DOHH2 (cell line): Measurements from ENCODE around the gene RASIP1.
"Not testable (repeated sequence)": the region's sequence is repeated elsewhere in the genome, so short reads cannot be mapped to it uniquely, and the experiment has no call there.

Experiments used
- H3F3A ChIP-seq: fragments of 200-600 bp; sonication (generic), shearing (Covaris generic); 2 replicates; pipeline ENCODE4 v1.6.0; 2016; ENCODE audit warnings: antibody characterized with exemption, mild to moderate bottlenecking; ENCODE audit not compliant: control insufficient read depth, insufficient read depth
- H3K27ac ChIP-seq: fragments of 200-600 bp; sonication (generic); 2 replicates; pipeline ENCODE4 v1.5.1; 2014; ENCODE audit warnings: low read depth, mild to moderate bottlenecking, low read length, moderate library complexity
- H3K27me3 ChIP-seq: fragments of 200-600 bp; sonication (generic); 2 replicates; pipeline ENCODE4 v1.6.1; 2014; ENCODE audit warnings: mild to moderate bottlenecking, low read length, mixed read lengths; ENCODE audit not compliant: control insufficient read depth
- H3K36me3 ChIP-seq: fragments of 200-600 bp; sonication (generic); 2 replicates; pipeline ENCODE4 v1.6.1; 2014; ENCODE audit warnings: mild to moderate bottlenecking, low read length, moderate library complexity, mixed read lengths; ENCODE audit not compliant: control insufficient read depth
- H3K4me1 ChIP-seq: fragments of 200-600 bp; sonication (generic); 2 replicates; pipeline ENCODE4 v1.6.1; 2014; ENCODE audit warnings: mild to moderate bottlenecking, low read length, mixed read lengths; ENCODE audit not compliant: control insufficient read depth
- H3K4me2 ChIP-seq: fragments of 200-600 bp; sonication (generic); 2 replicates; pipeline ENCODE4 v1.6.0; 2014; ENCODE audit warnings: mild to moderate bottlenecking, low read length, moderate library complexity
- H3K4me3 ChIP-seq: fragments of 200-600 bp; sonication (generic); 2 replicates; pipeline ENCODE4 v1.5.1; 2014; ENCODE audit warnings: mild to moderate bottlenecking, low read length, mixed read lengths
- H3K79me2 ChIP-seq: fragments of 200-600 bp; sonication (generic); 2 replicates; pipeline ENCODE4 v1.6.1; 2014; ENCODE audit warnings: mild to moderate bottlenecking, low read length, mixed read lengths; ENCODE audit not compliant: control insufficient read depth
- H3K9me2 ChIP-seq: fragments of 200-600 bp; sonication (generic); replicated peaks from 2 replicates; pipeline ENCODE4 v1.6.1; 2014; ENCODE audit warnings: mild to moderate bottlenecking, low read length, mixed read lengths; ENCODE audit not compliant: control insufficient read depth
- H3K9me3 ChIP-seq: fragments of 200-600 bp; sonication (generic); 2 replicates; pipeline ENCODE4 v1.6.1; 2014; ENCODE audit warnings: antibody characterized with exemption, low read length, mixed read lengths; ENCODE audit not compliant: control insufficient read depth, insufficient read depth
- H4K20me1 ChIP-seq: fragments of 200-600 bp; sonication (generic); 2 replicates; pipeline ENCODE4 v1.6.0; 2014; ENCODE audit warnings: low read depth, mild to moderate bottlenecking, antibody characterized with exemption, low read length, moderate library complexity; ENCODE audit not compliant: control insufficient read depth, insufficient read depth
- CTCF ChIP-seq: fragments of 200-600 bp; sonication (generic); IDR thresholded peaks from one replicate; pipeline ENCODE4 v1.5.1; 2014; ENCODE audit warnings: antibody characterized with exemption, mild to moderate bottlenecking, low read depth, low read length; ENCODE audit not compliant: poor library complexity, severe bottlenecking
- EZH2phosphoT487 ChIP-seq: fragments of 200-600 bp; sonication (generic); IDR thresholded peaks from 2 replicates; pipeline ENCODE4 v1.6.1; 2017; ENCODE audit warnings: borderline replicate concordance, mild to moderate bottlenecking, antibody characterized with exemption, low read length, moderate library complexity, mixed read lengths

Gene RASIP1

GRCh38 chr19:48683349-48683748 is 57.1 kb downstream of the RASIP1 start:
- H3K4me1 ChIP-seq = no peaks in the 10 kb centered on the region

GRCh38 chr19:48681127-48681470 is 59.3 kb downstream of the RASIP1 start:
- Histone ChIP-seq H3K4me2 (no peak overlapping the region), H3K4me3 (no peak overlapping the region), H3K9me3 (no peaks in the 10 kb centered on the region), H3K9me2 (no peaks in the 10 kb centered on the region), H3F3A (no peaks in the 10 kb centered on the region), H3K36me3 (no peaks in the 10 kb centered on the region), H3K4me1 (no peaks in the 10 kb centered on the region), H3K27ac (no peak overlapping the region), H3K27me3 (no peaks in the 10 kb centered on the region; the same call in 1 of the 2 replicates), H4K20me1 (no peaks in the 10 kb centered on the region), H3K79me2 (no peaks in the 10 kb centered on the region)
- TF ChIP-seq CTCF = no peak
- TF ChIP-seq EZH2phosphoT487 = no peak

More at GRCh38 chr19:48683349-48683748, 57.1 kb downstream of the RASIP1 start:
- Histone ChIP-seq H3K4me3 (no peak overlapping the region), H3K9me3 (no peaks in the 10 kb centered on the region), H3K27me3 (no peaks in the 10 kb centered on the region; the same call in 1 of the 2 replicates), H3F3A (no peaks in the 10 kb centered on the region), H3K27ac (no peak overlapping the region), H3K9me2 (no peaks in the 10 kb centered on the region), H3K79me2 (no peaks in the 10 kb centered on the region), H3K36me3 (no peaks in the 10 kb centered on the region), H4K20me1 (no peaks in the 10 kb centered on the region), H3K4me2 (no peak overlapping the region)
- no peak for TF ChIP-seq EZH2phosphoT487
- TF ChIP-seq CTCF = no peak

- H3K36me3 ChIP-seq = no peaks in the 10 kb centered on the region
- H3K4me2 ChIP-seq = no peak overlapping the region
- H3K9me3 ChIP-seq = no peaks in the 10 kb centered on the region
- no peaks in the 10 kb centered on the region for H3K9me2 ChIP-seq
- no peak overlapping the region for H3K27ac ChIP-seq
- no peaks in the 10 kb centered on the region for H3F3A ChIP-seq
- H3K4me1 ChIP-seq = peaks cover 1% of the 10 kb centered on the region
- no peak overlapping the region for H3K4me3 ChIP-seq
- H4K20me1 ChIP-seq = no peaks in the 10 kb centered on the region
- no peaks in the 10 kb centered on the region for H3K79me2 ChIP-seq
- H3K27me3 ChIP-seq = no peaks in the 10 kb centered on the region; the same call in 1 of the 2 replicates
- TF ChIP-seq CTCF (no peak), EZH2phosphoT487 (no peak)
Observed at GRCh38 chr19:48680436-48681126, 59.8 kb downstream of the RASIP1 start.

GRCh38 chr19:48680006-48680405 is 60.4 kb downstream of the RASIP1 start:
- not testable (repeated sequence) for H3K9me3 ChIP-seq, H3K4me3 ChIP-seq

More at GRCh38 chr19:48680006-48680405, 60.4 kb downstream of the RASIP1 start:
- H3F3A ChIP-seq, H3K36me3 ChIP-seq, H3K79me2 ChIP-seq, H3K27me3 ChIP-seq, H4K20me1 ChIP-seq, H3K9me2 ChIP-seq, H3K4me2 ChIP-seq, H3K4me1 ChIP-seq, H3K27ac ChIP-seq: not testable (repeated sequence)
